ENCODE measurements around the gene PCDHGA2. TPM values are rescaled to one million over a fixed set of nuclear protein-coding genes. Genes with fewer than 3 reads are reported as not detected.

PCDHGA2 gene
- total RNA-seq, 4 donors from 2014 or later, result 2.0 to 6.6 (median 4.0) TPM

- DNase-seq (ENCODE audit: low spot score), result no peak
- no peak for ATAC-seq (ENCODE audit: low FRiP score)
- TF ChIP-seq CTCF (IDR thresholded peaks at IDR 0.05), result no peak
These were observed 16.4 kb downstream of the PCDHGA2 start, which contains the start of gene PCDHGA4 for GRCh38 chr5:141354900-141355469. PCDHGA4 (plus strand) TSS chr5:141355021; CDS start chr5:141355108, 87 bp downstream.

GRCh38 chr5:141355641-141356040, 17.1 kb downstream of the PCDHGA2 start:
- ATAC-seq (ENCODE audit: low FRiP score) (no peak), DNase-seq (ENCODE audit: low spot score) (no peak)
- no peak for TF ChIP-seq CTCF (IDR thresholded peaks at IDR 0.05)

GRCh38 chr5:141356133-141356532, 17.6 kb downstream of the PCDHGA2 start:
- no peak for TF ChIP-seq CTCF (IDR thresholded peaks at IDR 0.05)
- DNase-seq (ENCODE audit: low spot score) (no peak), ATAC-seq (ENCODE audit: low FRiP score) (no peak)

- ATAC-seq (ENCODE audit: low FRiP score) (no peak), DNase-seq (ENCODE audit: low spot score) (no peak)
- TF ChIP-seq CTCF (IDR thresholded peaks at IDR 0.05), result no peak
These were observed 18.4 kb downstream of the PCDHGA2 start for GRCh38 chr5:141356950-141357349.

- DNase-seq (ENCODE audit: low spot score), result no peak
- ATAC-seq (ENCODE audit: low FRiP score), result no peak
- no peak for TF ChIP-seq CTCF (IDR thresholded peaks at IDR 0.05)
These were observed 21.3 kb downstream of the PCDHGA2 start, which contains the start of gene PCDHGB2 for GRCh38 chr5:141359790-141360426. PCDHGB2 (plus strand) TSS chr5:141359994; CDS start chr5:141360136, 142 bp downstream.

- no peak for DNase-seq (ENCODE audit: low spot score)
- ATAC-seq (ENCODE audit: low FRiP score), result no peak
- TF ChIP-seq CTCF (IDR thresholded peaks at IDR 0.05), result no peak
These were observed 22.1 kb downstream of the PCDHGA2 start for GRCh38 chr5:141360685-141361084.

- no peak for DNase-seq (ENCODE audit: low spot score)
- no peak for ATAC-seq (ENCODE audit: low FRiP score)
- TF ChIP-seq CTCF (IDR thresholded peaks at IDR 0.05), result no peak
These were observed 24.2 kb downstream of the PCDHGA2 start for GRCh38 chr5:141362719-141363118.
